ENCODE data around the gene SP100.

SP100 gene

DNA sequence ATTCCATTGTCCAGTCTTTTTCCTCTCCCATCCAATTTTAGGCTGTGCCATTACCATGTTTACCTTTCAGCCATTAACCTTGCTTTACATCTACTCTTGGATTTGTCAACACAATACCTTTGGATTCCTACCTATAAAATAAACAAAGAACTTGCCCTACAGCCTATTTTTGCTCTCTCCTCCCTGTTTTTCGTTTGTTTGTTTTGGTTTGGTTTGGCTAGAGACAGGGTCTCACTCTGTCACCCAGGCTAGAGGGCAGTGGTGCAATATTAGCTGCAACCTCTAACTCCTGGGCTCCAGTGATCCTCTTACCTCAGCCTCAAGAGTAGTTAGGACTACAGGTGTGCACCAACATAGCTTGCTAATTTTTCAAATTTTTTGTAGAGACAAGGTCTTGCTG is 76.1 kb downstream of the SP100 start:
- no peak overlapping the region for H3K4me3 ChIP-seq (ENCODE audit: low read length)
- no peak for DNase-seq (ENCODE audit: low read depth)
- TF ChIP-seq, protein P1, sequence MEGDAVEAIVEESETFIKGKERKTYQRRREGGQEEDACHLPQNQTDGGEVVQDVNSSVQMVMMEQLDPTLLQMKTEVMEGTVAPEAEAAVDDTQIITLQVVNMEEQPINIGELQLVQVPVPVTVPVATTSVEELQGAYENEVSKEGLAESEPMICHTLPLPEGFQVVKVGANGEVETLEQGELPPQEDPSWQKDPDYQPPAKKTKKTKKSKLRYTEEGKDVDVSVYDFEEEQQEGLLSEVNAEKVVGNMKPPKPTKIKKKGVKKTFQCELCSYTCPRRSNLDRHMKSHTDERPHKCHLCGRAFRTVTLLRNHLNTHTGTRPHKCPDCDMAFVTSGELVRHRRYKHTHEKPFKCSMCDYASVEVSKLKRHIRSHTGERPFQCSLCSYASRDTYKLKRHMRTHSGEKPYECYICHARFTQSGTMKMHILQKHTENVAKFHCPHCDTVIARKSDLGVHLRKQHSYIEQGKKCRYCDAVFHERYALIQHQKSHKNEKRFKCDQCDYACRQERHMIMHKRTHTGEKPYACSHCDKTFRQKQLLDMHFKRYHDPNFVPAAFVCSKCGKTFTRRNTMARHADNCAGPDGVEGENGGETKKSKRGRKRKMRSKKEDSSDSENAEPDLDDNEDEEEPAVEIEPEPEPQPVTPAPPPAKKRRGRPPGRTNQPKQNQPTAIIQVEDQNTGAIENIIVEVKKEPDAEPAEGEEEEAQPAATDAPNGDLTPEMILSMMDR (conservative IDR thresholded peaks at IDR 0.05; ENCODE audit: low read length) = no peak

DNA sequence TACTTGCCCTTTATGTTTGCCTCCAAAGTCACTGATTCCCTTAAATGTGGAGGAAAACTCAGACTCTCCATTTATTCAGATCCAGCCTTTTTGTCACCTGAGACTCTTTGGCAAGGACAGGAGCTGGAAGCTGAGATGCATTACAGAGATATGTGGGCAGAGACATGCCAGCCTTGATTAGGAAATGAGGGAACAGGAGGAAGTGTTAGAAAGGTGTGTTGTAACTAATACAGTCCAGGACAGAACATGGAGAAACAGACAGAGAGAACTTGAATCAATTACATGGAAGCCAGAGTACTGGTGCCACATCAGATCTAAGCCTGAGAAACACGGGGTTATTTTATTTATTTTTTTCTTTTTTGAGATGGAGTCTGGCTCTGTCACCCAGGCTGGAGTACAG is 79.0 kb downstream of the SP100 start:
- TF ChIP-seq, protein P1 (conservative IDR thresholded peaks at IDR 0.05; ENCODE audit: low read length) = no peak
- no peak for DNase-seq (ENCODE audit: low read depth)
- H3K4me3 ChIP-seq (ENCODE audit: low read length) = no peak overlapping the region

DNA sequence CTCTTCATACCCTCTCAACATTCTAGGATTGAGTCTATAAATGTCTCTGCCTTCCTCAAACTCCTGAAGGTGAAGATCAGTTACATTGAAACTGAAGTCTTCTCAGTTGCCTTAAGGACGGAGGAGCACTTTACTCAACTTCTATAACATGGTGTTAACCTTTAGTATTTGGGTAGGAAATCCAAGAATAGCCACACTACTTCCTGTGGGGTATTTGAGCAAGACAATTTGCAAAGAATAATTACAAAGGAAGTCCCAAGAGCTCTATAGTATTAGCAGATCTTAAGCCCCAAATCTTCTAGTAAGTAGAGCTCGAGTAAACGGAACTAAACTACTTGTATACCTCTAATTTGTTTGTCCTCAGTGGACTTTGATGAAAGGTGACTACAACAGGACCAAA is 80.9 kb downstream of the SP100 start:
- TF ChIP-seq, protein P1 (conservative IDR thresholded peaks at IDR 0.05; ENCODE audit: low read length) = no peak
- H3K4me3 ChIP-seq (ENCODE audit: low read length) = no peak overlapping the region
- no peak for DNase-seq (ENCODE audit: low read depth)

DNA sequence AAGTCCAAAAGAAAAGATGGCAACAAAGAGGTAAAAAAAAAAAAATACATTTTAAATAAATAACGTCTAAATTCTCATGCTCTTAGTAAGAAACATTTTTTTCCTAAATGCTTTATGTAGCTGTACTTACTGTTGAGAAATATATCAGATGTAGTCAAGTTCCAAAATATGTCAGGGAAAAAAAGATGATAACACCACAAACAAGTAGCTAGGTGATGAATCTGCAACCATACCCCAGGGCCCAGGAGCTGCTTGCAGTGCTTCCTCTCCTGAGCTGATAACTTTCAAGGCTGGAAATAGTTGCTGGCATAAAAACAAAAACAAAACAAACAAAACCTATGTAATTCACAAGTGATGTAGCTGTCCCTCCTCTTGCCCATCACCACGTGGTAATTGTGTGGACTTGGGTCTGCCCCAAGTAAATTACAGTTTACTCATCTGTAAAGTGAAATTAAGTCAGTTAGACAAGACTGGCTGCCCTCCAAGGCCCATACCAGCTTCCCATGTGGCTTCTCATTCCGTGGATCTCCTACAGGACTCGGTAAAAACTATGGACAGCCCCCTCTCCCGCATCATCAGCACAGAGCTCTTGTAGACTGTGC is 82.6 kb downstream of the SP100 start:
- H3K4me3 ChIP-seq (ENCODE audit: low read length) = no peak overlapping the region
- TF ChIP-seq, protein P1 (conservative IDR thresholded peaks at IDR 0.05; ENCODE audit: low read length) = no peak
- DNase-seq (ENCODE audit: low read depth) = peak; percentile 19

DNA sequence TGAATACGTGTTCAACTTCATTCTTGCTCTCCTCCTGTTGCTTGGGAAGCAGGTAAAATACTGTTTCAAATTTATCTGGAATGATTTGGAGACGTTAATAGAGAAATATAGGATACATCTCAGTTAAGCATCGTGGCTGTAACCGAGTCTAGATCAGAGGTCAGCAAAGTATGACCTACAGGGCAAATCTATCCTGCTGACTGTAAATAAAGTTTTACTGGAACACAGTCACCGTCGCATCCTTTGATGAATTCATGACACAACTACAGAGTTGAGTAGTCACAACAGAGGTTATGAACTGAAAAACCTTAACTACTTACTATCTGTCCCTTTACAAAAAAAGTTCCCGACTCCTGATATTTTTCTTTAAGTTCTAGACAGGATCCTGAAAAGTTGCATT is 86.6 kb downstream of the SP100 start:
- no peak overlapping the region for H3K4me3 ChIP-seq (ENCODE audit: low read length)
- no peak for DNase-seq (ENCODE audit: low read depth)
- TF ChIP-seq, protein P1 (conservative IDR thresholded peaks at IDR 0.05; ENCODE audit: low read length) = no peak

DNA sequence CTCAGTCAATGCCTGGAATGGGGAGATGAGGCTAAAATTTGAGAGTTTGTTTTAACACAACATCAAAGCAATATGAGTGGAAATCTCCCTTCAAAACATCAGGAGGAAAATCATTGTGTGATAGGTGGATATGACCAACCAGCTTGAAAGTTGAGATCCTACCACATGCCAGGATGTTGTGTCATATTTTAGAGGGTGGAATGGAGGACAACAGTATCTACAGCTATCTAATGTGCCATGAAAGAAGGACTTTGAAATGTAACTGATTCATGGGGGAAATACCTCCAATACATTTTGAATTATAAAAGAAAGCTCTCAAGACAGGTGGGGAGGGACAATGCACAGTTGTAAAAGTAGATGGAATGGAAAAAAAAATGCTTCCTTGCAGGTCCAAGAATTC is 87.8 kb downstream of the SP100 start:
- no peak overlapping the region for H3K4me3 ChIP-seq (ENCODE audit: low read length)
- DNase-seq (ENCODE audit: low read depth) = no peak
- TF ChIP-seq, protein P1 (conservative IDR thresholded peaks at IDR 0.05; ENCODE audit: low read length) = no peak

DNA sequence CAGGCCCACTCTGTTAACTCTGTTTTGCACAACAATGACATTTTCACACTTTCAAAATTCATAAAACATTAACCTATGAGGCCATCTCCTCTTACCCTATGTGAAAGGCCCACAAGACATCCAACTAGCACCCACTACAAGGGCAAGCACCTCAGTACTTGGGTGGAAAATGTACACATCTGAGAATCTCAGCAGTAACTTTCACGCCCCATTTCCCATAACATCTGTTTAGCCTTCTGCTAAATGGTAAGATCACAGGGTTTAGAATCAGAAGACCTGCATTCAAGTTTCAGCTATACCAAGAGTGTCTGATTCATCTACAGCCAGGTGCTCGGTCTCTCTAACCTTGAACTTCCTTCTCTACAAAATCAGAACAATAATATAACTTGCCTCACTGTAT is 89.2 kb downstream of the SP100 start:
- TF ChIP-seq, protein P1 (conservative IDR thresholded peaks at IDR 0.05; ENCODE audit: low read length) = no peak
- no peak for DNase-seq (ENCODE audit: low read depth)
- no peak overlapping the region for H3K4me3 ChIP-seq (ENCODE audit: low read length)

Measured in AG10803 (cell line).